Iris pigment epithelial cell (primary cell): ENCODE measurements around the gene MPHOSPH8.

Source experiments
- DNase-seq: peaks from one replicate; pipeline ENCODE4 v3.0.0-alpha.2; 2011; ENCODE audit warnings: low read depth

MPHOSPH8 gene, protein sequence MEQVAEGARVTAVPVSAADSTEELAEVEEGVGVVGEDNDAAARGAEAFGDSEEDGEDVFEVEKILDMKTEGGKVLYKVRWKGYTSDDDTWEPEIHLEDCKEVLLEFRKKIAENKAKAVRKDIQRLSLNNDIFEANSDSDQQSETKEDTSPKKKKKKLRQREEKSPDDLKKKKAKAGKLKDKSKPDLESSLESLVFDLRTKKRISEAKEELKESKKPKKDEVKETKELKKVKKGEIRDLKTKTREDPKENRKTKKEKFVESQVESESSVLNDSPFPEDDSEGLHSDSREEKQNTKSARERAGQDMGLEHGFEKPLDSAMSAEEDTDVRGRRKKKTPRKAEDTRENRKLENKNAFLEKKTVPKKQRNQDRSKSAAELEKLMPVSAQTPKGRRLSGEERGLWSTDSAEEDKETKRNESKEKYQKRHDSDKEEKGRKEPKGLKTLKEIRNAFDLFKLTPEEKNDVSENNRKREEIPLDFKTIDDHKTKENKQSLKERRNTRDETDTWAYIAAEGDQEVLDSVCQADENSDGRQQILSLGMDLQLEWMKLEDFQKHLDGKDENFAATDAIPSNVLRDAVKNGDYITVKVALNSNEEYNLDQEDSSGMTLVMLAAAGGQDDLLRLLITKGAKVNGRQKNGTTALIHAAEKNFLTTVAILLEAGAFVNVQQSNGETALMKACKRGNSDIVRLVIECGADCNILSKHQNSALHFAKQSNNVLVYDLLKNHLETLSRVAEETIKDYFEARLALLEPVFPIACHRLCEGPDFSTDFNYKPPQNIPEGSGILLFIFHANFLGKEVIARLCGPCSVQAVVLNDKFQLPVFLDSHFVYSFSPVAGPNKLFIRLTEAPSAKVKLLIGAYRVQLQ

DNA sequence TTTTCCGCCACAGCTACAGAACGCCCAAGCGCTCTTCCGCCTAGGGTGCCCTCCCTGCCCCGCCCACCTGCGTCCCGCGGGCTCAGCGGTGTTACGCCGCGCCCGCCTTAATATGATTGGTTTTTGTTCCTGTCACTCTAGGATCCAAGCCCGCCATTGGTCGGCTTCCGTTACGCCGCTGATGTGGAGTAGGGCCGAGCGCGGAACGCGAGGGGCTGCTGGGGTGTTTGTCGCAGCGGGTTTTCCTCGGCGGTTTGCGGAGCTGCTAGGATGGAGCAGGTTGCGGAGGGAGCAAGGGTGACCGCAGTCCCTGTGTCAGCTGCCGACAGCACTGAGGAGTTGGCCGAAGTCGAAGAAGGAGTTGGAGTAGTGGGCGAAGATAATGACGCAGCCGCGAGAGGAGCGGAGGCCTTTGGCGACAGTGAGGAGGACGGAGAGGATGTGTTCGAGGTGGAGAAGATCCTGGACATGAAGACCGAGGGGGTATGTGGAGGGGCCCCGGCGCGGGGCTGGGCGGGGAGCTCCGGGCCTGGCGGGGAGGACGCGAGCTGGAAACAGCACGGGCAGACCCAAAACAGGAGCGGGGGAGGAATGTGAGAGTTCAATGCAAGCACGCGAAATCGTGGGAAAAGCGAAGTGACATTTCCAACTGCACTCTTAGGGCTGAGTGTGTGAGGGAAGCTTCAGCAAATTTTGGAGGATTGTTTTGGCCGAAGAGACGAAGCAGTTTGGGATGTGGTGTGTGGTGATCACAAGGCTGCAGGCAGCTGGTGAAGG lies at the start of gene MPHOSPH8:
MPHOSPH8 (plus strand) TSS at position 181 of the 777 bp plus-strand sequence; CDS start at position 271, 90 bp downstream.
- peak; percentile 96 for DNase-seq

DNA sequence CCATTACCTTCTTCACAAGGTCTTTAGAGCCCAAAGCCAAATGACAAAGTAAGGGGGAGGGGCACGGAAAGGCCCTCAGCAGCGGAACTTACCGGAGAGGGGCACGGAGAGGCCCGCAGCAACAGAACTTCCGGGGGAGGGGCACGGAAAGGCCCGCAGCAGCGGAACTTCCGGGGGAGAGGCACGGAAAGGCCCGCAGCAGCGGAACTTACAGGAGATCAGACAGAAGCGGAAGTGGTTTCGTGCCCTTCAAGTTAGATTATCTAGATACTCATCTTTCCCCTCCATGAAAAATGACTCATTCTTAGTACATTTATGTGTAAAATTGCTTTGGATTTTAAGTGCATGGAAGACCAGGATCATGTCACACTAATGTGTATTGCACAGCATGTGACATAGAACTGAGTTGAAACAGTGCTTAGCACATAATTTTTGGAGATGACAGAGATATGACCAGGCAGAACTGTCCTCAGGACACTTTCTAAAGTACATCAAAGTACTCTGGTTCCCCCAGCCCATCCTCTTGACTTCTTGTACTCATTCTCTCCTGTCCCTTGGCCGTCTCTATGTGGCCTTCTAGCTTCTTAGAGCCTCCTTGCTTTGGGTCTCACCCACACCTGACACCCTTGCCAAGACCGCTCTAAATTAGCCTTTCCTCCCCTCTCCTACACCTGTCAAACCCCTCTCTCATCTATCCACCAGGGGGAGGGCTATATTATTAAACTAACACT lies 46.4 kb upstream of the MPHOSPH8 start:
- DNase-seq: peak; percentile 73

DNA sequence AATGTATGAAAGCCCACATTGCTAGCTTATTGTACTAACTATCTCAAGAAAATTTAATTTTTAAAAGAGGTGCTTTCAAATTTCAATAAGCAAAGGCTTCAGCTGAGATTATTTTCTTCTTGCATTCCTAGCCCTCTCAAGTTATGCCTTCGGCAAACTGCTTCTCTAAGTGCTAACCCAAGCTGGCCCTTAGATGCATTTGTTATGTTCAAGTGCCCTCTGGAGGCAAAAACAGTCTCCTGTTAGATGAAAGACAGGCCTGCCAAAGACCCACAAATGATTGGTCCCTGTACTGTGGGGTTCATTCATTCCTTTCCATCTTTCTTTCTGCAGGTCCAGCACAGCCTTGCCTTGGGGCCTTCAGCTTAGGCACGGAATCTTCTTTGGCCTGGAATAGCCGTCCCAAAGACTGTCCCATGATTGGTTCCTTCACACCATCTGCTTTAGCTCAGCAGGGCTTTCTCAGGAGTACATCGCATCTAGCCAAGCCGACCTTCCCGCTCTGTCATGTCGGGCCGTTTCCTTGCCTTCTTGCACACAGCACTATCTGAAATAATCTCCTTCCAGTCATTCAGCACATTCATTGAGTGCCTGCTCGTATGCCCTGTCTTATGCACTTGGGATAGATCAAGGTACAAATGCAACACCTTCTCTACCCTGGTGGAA lies 45.7 kb upstream of the MPHOSPH8 start:
- peak; percentile 72 for DNase-seq

DNA sequence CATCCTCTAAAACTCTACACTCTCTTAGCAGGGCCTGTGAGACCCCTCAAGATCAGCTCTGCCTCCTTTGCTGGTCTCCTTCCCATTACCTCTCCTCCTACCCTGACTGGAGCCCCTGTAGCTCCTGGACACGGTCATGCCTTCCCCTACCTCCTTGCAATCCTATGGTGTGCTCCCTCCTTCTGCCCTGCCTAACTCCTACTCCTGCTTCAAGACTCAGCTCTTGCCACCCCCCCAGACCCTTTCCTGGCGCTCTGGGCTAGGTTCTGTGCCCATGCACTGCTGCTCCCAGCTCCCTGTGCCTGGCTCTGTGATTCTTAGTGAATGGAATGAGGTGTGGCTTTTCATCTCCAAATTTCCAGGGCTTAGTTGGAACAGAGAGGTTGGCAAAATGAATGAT lies 44.1 kb upstream of the MPHOSPH8 start:
- DNase-seq: no peak

DNA sequence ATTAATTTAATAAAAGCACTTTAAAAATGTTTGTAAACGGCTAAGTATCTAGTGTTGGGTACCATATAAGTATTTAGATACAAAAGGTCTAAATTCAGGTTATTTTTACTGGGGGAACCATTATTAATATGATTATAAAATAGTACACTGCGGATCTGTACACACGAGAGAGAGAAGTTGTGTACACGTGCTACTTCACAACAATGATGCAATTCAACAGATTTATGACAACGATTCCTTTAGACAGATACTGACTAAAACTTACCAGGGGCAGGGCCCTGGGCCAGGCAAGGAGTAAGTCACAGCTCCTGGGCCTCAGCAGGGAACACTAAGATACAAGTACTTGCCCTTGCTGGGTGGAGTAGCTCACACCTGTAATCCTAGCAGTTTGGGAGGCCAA lies 43.0 kb upstream of the MPHOSPH8 start:
- no peak for DNase-seq

DNA sequence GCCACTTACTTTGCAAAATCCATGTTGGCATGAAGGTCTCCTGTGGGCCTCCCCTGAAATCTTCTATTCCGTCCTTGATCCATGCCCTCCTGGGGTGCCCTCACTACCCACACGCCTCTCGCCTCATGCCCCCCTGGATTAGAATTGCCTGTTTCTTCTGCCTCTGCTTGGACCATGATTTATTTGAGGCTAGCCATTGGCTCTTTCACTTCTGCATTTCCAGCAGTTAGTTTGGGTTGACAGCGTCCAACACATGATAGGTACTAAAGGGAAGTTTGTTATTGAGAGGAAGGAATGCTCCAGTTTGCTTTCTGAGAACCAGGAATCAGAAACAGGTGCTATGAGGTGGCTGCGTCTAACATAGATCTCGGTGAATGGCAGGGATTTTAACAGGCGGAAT lies 41.6 kb upstream of the MPHOSPH8 start:
- no peak for DNase-seq

DNA sequence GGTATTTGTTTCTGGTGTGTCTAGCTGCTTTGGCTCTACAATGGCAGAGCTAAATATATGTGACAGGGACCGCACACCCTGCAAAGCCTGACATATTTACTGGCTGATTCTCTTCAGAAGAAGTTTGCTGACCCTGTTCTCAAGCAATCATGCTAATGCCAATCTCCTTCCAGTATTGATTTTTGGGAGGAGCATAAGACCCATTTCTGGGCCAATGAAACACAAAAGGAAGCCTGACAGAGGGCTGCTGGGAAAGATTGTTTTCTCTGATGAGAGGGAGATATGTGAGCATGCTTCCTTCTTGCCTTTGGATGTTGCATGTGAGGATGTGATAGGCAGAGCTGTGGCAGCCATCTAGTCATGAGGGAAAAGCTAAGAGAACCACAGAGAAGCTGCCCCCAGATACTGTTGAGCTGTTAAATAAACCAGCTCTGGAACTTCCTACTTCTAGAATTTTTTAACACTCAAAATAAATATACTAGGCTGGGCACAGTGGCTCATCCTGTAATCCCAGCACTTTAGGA lies 40.7 kb upstream of the MPHOSPH8 start:
- no peak for DNase-seq

DNA sequence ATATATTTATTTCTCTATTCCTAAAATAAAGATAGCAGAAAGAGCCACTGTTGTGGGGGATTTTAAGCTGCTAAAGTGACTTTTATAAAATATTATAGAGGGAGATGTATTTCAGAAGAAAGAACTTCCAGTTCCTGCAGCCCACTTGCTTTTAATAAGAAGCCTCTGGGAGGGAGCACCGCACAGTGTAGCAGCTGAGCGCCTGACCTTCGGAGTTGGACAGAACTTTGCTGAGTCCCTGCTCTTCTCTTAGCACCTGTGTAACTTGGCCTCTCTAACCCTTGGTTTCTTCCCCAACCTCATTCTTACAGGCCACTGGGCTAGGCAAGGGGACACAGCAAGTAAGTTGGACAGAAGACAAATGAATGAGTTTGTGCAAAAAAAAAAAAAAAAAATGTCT lies 37.4 kb upstream of the MPHOSPH8 start:
- DNase-seq: no peak

DNA sequence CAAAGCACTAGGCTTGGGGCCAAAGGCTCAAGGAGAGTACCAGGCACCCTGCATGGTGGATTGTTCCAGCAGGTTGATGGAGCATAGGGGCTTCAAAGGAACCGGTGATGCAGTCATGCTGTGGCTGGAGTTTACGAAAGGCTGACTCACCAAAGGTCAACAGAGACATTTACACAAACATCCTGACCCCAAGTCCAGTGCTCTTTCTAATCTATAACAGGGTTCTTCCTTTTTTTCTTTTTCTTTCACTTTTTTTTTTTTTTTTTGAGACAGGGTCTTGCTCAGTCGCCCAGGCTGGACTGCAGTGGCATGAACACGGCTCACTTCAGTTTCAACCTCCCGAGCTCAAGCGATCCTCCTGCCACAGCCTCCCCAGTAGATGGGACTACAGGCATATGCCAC lies 36.5 kb upstream of the MPHOSPH8 start:
- DNase-seq: peak; percentile 71

DNA sequence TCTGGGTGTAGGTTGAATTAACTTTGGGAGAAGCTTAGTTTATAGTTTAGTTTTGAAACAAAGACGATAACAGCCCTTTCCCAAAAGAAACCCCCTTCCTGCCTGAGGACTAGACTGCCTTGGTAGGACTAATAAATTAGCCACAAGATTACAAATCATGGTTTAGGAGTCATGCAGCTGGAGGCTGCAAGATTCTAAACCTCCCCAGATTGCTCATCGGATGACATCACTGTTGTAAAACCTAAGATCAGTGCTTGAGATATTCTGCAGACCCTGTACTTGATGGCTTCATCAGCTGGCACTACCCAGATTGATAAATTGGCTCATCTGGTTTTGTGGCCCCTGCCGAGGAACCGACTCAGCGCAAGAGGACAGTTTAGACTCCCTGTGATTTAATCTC lies 35.9 kb upstream of the MPHOSPH8 start:
- peak; percentile 82 for DNase-seq

DNA sequence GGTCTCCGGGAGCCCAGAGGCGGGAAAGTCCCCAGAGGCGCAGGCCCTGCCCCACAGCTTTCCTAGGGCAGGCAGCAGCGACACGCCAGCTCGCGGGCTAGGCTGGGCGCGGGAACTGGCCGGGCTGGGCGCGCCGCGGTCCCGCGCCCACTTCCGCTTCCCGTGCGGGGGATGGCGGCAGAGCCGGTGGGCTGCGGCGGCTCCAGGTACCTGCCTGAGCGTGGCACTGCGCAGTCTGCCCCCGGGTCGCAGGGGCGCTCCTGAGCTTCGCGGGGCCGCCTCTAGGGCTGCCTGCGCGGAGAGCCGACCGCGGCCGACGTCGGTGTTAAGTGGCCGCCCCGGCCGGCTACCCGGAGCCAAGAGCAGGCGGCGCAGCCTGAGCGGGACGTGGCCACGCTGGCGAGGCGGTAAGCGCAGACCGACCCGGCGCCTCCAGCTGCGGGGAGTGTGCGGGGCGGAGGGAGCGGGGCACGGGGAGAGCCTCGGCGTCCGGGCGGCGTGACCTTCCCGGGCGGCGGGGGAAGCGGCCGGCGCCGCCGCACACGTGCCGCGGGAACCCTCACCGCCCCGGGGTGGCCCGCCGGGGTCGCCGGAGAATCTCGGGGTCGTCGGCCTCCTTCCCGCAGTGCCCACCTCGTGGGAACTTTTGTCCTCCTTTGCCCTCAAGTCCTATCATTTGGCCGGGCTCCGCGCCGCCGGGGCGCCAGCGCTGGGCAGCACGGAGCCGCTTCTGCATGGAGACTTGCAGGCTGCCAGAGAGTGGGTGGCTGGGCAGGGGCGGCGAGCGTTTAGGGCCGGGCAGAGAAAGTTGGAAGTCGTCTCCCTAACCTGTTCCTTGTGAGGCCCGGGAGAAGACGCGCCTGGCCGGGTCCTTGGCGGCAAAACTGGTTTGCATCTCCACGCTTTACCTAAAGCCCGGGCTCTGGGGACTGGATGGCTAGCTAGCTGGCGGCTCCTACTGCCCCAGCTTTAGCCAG lies 31.4 kb upstream of the MPHOSPH8 start:
- peak; percentile 54 for DNase-seq

DNA sequence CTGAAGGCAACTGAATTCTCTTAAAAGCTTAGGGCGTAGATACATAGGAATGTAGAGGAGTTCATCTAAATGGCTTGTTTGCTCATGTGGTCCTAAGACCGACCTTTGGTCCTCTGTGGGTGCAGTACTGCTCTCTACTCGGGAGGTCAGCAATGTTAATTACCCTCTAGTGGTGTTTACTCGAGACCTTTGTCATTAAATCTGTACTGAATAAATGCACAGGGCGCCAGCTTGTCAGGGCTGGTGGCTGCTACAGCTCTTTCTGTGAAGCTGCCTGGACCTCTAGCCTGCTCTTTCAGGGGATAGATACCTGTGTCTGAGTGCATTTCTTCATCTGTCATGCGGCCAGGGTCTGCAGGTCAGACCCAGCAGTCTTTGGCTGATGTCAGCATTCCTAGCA lies 29.2 kb upstream of the MPHOSPH8 start:
- no peak for DNase-seq

DNA sequence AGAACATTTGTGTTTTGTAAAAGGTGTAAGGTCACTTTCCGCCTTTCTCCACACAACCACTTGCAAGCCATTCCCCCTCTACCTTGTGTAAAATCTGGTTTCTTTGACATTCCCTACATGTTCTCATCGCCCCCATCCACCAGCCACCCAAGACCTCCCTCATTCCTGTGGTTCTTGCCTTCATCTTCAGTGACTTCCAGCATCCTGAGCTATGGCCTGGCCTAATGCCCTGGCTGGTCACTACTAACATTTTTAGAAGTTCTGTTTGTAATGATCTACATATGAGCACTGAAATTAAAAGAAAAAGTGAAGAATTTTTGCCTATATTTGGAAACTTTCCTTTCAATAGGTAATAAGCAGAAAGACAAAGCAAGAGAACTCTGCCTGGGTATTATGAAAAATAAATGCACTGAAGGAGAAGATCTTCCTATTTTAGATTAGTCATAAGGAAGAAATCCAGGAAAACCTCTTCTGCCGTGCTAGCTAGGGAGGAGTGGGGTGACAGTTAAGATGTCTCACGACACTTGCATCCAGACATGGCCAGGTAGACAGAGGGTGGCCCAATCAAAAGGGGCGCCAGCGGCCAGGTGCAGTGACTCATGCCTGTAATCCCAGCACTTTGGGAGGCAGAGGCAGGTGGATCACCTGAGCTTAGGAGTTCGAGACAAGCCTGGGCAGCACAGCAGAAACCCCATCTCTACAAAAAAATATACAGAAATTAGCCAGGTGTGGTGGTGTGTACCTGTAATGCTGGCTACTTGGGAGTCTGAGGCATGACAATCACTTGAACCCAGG lies 28.1 kb upstream of the MPHOSPH8 start:
- peak; percentile 20 for DNase-seq

DNA sequence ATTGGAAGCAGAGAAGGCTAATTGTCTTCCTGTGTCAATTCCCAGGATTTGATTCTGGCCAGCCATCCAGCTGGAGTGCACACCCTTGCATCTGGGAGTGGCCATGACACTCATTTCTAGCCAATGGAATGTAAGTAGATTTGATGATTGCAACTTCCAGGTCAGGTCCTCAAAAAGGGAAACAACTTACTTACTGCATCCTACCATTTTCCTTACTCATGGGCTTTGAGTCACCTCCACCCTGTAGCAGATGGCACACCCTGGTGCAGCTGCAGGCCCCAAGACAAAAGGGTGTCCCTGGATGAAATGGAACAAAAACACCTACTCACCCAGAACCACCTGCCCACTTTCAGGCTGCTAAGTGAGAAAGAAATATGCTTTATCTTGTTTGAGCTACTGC lies 27.3 kb upstream of the MPHOSPH8 start:
- DNase-seq: peak; percentile 23

DNA sequence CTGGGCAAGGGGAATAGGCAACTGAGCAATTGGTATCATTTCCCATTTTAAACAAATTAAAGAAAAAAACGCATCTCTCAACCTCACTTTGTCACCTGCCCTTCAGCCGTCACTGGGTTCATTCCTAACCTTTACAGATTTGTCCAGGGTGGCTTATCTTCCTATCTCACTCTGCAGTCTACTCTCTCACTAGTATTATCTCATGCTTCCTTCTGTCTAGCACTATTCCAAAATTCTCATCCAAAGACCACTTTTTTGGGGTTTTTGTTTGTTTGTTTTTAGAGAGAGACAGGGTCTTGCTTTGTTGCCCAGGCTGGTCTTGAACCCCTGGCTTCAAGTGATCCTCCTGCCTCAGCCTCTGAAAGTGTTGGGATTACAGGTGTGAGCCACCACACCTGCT lies 26.7 kb upstream of the MPHOSPH8 start:
- no peak for DNase-seq

DNA sequence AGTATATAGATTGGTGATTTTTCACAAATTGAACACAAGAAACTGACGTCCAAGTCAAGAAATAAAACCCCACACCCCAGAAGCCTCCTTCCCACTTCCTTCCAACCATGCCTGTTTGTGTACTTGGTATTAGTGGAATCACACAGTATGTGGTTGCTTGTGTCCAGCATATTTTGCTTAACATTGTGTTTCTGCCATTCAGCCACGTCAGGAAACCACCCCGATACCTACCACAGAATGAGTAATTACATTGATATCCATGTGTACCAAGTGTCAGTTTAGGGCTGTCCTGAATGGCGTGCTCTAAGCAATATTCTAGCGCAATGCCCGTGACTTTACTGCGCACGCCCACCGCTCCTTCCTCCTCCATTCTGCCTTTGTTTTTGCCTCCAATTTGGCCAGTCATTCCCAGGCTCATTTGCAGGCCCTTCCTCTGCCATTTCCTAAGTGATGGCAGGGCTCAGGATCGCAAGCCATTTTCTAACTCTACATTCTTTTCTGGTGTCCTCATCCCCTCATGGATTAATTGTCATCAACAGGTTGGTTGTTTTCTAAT lies 25.9 kb upstream of the MPHOSPH8 start:
- peak; percentile 54 for DNase-seq

DNA sequence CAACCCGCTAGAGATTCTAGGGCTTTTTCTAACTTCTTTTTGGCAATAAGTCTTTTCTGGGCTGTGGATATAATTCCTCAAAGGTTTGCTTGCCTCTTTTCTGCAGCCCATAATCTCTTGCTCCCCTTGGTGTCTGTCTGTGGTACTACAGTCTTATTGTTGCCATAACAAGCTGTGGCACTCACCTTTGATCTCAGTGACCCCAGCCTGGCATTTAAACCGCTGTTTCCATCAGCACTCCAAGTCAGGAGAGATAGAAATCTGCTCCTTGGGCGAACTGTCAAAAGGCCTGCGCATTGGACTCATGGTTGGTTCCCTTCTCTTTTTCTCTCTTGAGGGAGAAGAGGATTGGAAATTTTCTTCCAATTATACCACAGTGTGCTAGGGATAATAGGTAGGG lies 14.5 kb upstream of the MPHOSPH8 start:
- peak; percentile 50 for DNase-seq

DNA sequence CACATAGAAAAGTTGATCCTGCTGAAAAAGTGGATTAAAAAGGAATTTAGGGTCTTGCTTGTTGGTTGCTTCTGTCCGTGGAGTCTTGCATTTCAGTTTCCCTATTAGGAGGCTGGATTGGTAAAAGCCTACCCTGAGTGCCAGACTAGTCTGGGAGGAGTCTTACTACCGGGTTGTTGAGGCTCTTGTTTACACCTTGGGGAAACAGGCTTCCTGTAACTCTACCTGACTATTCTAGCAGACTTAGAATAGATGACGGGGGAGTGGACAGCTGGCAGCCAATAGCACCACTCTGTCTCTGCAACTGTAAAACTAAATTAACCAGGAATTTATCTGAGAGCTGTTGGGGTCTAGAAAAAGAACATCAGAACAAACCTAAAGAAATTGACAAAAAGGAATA lies 11.3 kb upstream of the MPHOSPH8 start:
- DNase-seq: no peak

DNA sequence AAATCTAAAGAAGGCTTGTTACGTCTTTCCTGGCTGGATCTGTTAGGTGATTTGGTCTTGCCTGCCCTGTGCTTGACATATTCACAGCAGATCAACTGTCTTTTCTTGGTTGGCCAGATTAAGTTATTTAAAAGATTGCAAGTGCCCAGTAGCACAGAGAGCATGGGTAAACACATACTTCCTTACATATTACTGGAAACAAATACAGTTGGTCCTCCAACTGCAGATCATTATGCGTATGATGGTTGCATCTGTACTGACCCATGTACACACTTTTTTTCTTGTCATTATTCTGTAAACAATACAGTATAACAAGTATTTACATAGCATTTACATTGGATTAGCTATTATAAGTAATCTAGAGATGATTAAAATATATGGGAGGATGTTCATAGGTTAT lies 9.2 kb upstream of the MPHOSPH8 start:
- no peak for DNase-seq
